SK-N-SH (cell line): Measurements from ENCODE around the gene MORC2. TPM values are rescaled to one million over a fixed set of nuclear protein-coding genes. Genes with fewer than 3 reads are reported as not detected.

Source experiments
- CTCF ChIA-PET: fragments of 300-600, 350-600 bp; formaldehyde crosslinking; extraction: SDS; loops from one replicate; lab custom pipeline; 2021; lab: Yijun Ruan, JAX
- POLR2A ChIA-PET: fragments of 350-600 bp; sonication (Branson Sonifier 250); formaldehyde crosslinking; extraction: SDS; loops from one replicate; lab custom pipeline; 2020; ENCODE audit warnings: antibody characterized with exemption, inconsistent platforms; lab: Yijun Ruan, JAX
- DNase-seq: peaks from one replicate; pipeline ENCODE4 v3.0.0; 2012
- H2AFZ ChIP-seq: fragments of 200-600 bp; sonication (generic); 2 replicates; pipeline ENCODE4 v1.8.1; 2016; ENCODE audit warnings: antibody characterized with exemption, mild to moderate bottlenecking, low read depth
- H3F3A ChIP-seq: fragments of 200-600 bp; sonication (generic); replicated peaks from 2 replicates; pipeline ENCODE3; 2016; ENCODE audit warnings: antibody characterized with exemption, mild to moderate bottlenecking; ENCODE audit not compliant: insufficient read depth
- H3K27ac ChIP-seq, 2 experiments: fragments of 200-500 bp in 1 of 2; fragments of 200-600 bp in 1 of 2; sonication (Bioruptor generic) in 1 of 2; sonication (generic), shearing (Covaris generic) in 1 of 2; 2 replicates each; pipeline versions ENCODE4 v1.5.1 to v1.6.1; 2014 to 2016; ENCODE audit warnings: low read depth in 2 of 2, inconsistent platforms in 1 of 2, low read length in 1 of 2, mild to moderate bottlenecking in 1 of 2, mixed read lengths in 1 of 2
- H3K27me3 ChIP-seq: fragments of 200-600 bp; sonication (generic), shearing (Covaris generic); 2 replicates; pipeline ENCODE4 v1.6.1; 2016; ENCODE audit warnings: mixed run types; ENCODE audit not compliant: insufficient read depth
- H3K36me3 ChIP-seq, 2 experiments: fragments of 200-500 bp in 1 of 2; fragments of 200-600 bp in 1 of 2; sonication (Bioruptor generic) in 1 of 2; sonication (generic) in 1 of 2; replicated peaks in 1 of 2; 2 replicates each; pipeline versions ENCODE3 to v1.5.1; 2014 to 2016; ENCODE audit warnings: low read length in 1 of 2, mild to moderate bottlenecking in 1 of 2; ENCODE audit not compliant: insufficient read depth in 2 of 2, control insufficient read depth in 1 of 2
- H3K4me1 ChIP-seq, 2 experiments: fragments of 200-500 bp in 1 of 2; fragments of 200-600 bp in 1 of 2; sonication (Bioruptor generic) in 1 of 2; sonication (generic), shearing (Covaris generic) in 1 of 2; 2 replicates each; pipeline versions ENCODE4 v1.5.1 to v1.6.1; 2014 to 2016; ENCODE audit warnings: low read depth in 1 of 2, low read length in 1 of 2, mixed run types in 1 of 2; ENCODE audit not compliant: insufficient read depth in 2 of 2, control insufficient read depth in 1 of 2
- H3K4me2 ChIP-seq: fragments of 200-600 bp; sonication (generic), shearing (Covaris generic); 2 replicates; pipeline ENCODE4 v1.6.1; 2017; ENCODE audit warnings: mixed run types
- H3K4me3 ChIP-seq, 2 experiments: fragments of 200-500 bp in 1 of 2; fragments of 200-600 bp in 1 of 2; sonication (Bioruptor generic) in 1 of 2; sonication (generic), shearing (Covaris generic) in 1 of 2; 2 replicates each; pipeline versions ENCODE4 v1.5.1 to v1.8.1; 2014 to 2016; ENCODE audit warnings: low read depth in 2 of 2, inconsistent platforms in 1 of 2, low read length in 1 of 2, mild to moderate bottlenecking in 1 of 2, mixed read lengths in 1 of 2, moderate library complexity in 1 of 2
- H3K79me2 ChIP-seq: fragments of 200-600 bp; sonication (generic); 2 replicates; pipeline ENCODE4 v1.8.1; 2017; ENCODE audit warnings: mild to moderate bottlenecking; ENCODE audit not compliant: insufficient read depth
- H3K9ac ChIP-seq: fragments of 200-600 bp; sonication (generic); 2 replicates; pipeline ENCODE4 v1.6.1; 2017; ENCODE audit warnings: mixed run types
- H3K9me2 ChIP-seq: fragments of 200-600 bp; sonication (generic); 2 replicates; pipeline ENCODE4 v1.6.1; 2017; ENCODE audit warnings: mixed run types
- H3K9me3 ChIP-seq: fragments of 200-600 bp; sonication (generic); 2 replicates; pipeline ENCODE4 v1.6.1; 2017; ENCODE audit warnings: mixed run types, mild to moderate bottlenecking, moderate library complexity
- H4K20me1 ChIP-seq: fragments of 200-600 bp; sonication (generic); 2 replicates; pipeline ENCODE4 v1.6.1; 2017; ENCODE audit warnings: mild to moderate bottlenecking, mixed run types; ENCODE audit not compliant: insufficient read depth
- ELF1 ChIP-seq: IDR thresholded peaks from 2 replicates; pipeline ENCODE4 v1.4.0; 2012
- EP300 ChIP-seq, 2 experiments: IDR thresholded peaks; 2 replicates each; pipeline versions ENCODE4 v1.4.0 to v1.6.1; 2012; ENCODE audit warnings: borderline replicate concordance in 1 of 2, low read depth in 1 of 2, low read length in 1 of 2
- FOXJ3 ChIP-seq: sonication (generic); formaldehyde crosslinking; IDR thresholded peaks from 2 replicates; pipeline ENCODE4 v1.5.1; 2020; ENCODE audit warnings: mild to moderate bottlenecking, missing genetic modification reagents
- GATA2 ChIP-seq: sonication (generic); formaldehyde crosslinking; IDR thresholded peaks from 2 replicates; pipeline ENCODE4 v1.5.0; 2020; ENCODE audit warnings: mild to moderate bottlenecking, missing genetic modification reagents
- JUND ChIP-seq: IDR thresholded peaks from 2 replicates; pipeline ENCODE4 v1.4.0; 2012
- MXI1 ChIP-seq: IDR thresholded peaks from 2 replicates; pipeline ENCODE4 v1.6.1; 2012; ENCODE audit warnings: mild to moderate bottlenecking, low read depth, low read length, improper control_type of control experiment
- NRF1 ChIP-seq: IDR thresholded peaks from 2 replicates; pipeline ENCODE4 v1.6.1; 2012; ENCODE audit warnings: low read depth, mild to moderate bottlenecking, low read length
- RXRA ChIP-seq: IDR thresholded peaks from 2 replicates; pipeline ENCODE4 v1.4.0; 2012; ENCODE audit warnings: low read depth, mild to moderate bottlenecking, borderline replicate concordance
- SIN3A ChIP-seq: IDR thresholded peaks from 2 replicates; pipeline ENCODE4 v1.6.1; 2012; ENCODE audit warnings: low read depth, mild to moderate bottlenecking, low read length, moderate library complexity, borderline replicate concordance
- SMC3 ChIP-seq: IDR thresholded peaks from 2 replicates; pipeline ENCODE4 v1.6.1; 2012; ENCODE audit warnings: low read depth, low read length, improper control_type of control experiment
- TAF1 ChIP-seq: IDR thresholded peaks from 2 replicates; pipeline ENCODE4 v1.6.1; 2012; ENCODE audit warnings: low read depth, mild to moderate bottlenecking, low read length, moderate library complexity, borderline replicate concordance
- TCF12 ChIP-seq: IDR thresholded peaks from 2 replicates; pipeline ENCODE4 v1.4.0; 2012
- TEAD4 ChIP-seq: IDR thresholded peaks from 2 replicates; pipeline ENCODE4 v1.4.0; 2012; ENCODE audit warnings: mild to moderate bottlenecking, borderline replicate concordance; ENCODE audit not compliant: insufficient read depth
- YY1 ChIP-seq: IDR thresholded peaks from 2 replicates; pipeline ENCODE4 v1.4.0; 2012; ENCODE audit warnings: low read depth, mild to moderate bottlenecking
- WGBS: methylation state at CpG from one replicate; pipeline ENCODE4 v1.1.6; 2017; ENCODE audit warnings: low lambda C conversion rate; 5-methylcytosine and 5-hydroxymethylcytosine counted together
- polyA plus RNA-seq, 3 experiments: library from polyadenylated mRNA; depleted of rRNA; stranded (reverse); fragments of >200 nt; gene quantifications; 2 replicates each; pipeline ENCODE4 v1.2.3, GENCODE V29; 2012
- TF ChIP-seq, protein P1 (sequence below): IDR thresholded peaks from 2 replicates; pipeline ENCODE4 v1.4.0; 2012; ENCODE audit warnings: low read depth, borderline replicate concordance
- TF ChIP-seq, protein P2 (sequence below): fragments of 200-600 bp; sonication (generic); IDR thresholded peaks from 2 replicates; pipeline ENCODE4 v1.6.1; 2017; ENCODE audit warnings: antibody characterized with exemption, mild to moderate bottlenecking, moderate library complexity
- TF ChIP-seq, protein P3 (sequence below): fragments of 150-350 bp; IDR thresholded peaks from 2 replicates; pipeline ENCODE4 v1.6.1; 2016; ENCODE audit warnings: mild to moderate bottlenecking, low read depth, low read length
- TF ChIP-seq, protein P4 (sequence below): IDR thresholded peaks from 2 replicates; pipeline ENCODE4; 2012

MORC2 gene
- polyA plus RNA-seq, 1 of the 3 experiments (the other 2 are of a cell fraction) = 8.3 TPM

DNA sequence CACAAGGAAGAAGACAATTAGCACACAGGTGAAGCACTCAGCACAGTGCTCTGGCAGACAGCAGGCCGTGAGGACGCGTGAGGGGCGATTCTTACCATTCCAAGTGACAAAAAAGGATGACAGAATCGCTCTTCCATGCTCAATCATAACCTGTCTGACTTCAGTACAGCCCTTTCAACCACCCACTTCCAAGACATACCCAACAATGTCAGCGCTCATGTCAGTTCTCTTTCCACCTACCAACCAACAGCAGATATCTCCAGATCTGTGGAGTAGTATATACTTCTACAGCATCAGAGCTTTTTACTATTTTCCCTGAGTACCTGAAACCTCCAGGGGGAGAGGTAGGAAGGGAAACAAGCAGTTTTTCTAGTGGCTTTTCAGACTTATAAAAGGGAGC, 40.2 kb downstream of the MORC2 start (continued):
- no peak for TF ChIP-seq NRF1
- TF ChIP-seq, all 33 proteins: peak for 0

DNA sequence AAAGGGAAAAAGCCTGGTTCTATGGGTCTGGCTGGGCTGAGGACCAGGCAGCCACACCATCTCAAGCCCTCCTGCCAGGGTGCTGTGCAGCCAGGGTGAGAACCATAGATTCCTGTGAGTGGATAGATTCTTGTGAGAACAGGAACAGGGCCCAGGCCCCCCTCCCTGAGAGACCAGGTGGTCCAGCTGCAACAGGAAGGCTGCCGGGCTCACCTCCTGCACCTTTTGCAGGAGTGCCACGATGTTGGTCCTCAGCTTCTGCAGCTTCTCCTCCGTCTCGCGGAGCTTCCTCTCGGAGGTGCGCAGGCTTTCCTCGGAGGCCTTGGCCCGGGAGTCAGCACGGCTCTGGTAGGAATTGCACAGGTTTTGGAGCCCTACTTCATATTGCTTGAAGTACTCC, 40.8 kb downstream of the MORC2 start:
- no peaks in the 10 kb centered on the region for H3K4me1 ChIP-seq
- CTCF ChIA-PET = interaction anchor here (0.6 kb wide), 1 partner anchor 1351 kb away, joined by 3 read pairs; no protein-coding TSS in a partner anchor
- no peaks in the 10 kb centered on the region for H4K20me1 ChIP-seq
- H3K27me3 ChIP-seq = no peaks in the 10 kb centered on the region
- TF ChIP-seq TAF1 (no peak), SMC3 (no peak), ELF1 (no peak)
- TF ChIP-seq, protein P1, sequence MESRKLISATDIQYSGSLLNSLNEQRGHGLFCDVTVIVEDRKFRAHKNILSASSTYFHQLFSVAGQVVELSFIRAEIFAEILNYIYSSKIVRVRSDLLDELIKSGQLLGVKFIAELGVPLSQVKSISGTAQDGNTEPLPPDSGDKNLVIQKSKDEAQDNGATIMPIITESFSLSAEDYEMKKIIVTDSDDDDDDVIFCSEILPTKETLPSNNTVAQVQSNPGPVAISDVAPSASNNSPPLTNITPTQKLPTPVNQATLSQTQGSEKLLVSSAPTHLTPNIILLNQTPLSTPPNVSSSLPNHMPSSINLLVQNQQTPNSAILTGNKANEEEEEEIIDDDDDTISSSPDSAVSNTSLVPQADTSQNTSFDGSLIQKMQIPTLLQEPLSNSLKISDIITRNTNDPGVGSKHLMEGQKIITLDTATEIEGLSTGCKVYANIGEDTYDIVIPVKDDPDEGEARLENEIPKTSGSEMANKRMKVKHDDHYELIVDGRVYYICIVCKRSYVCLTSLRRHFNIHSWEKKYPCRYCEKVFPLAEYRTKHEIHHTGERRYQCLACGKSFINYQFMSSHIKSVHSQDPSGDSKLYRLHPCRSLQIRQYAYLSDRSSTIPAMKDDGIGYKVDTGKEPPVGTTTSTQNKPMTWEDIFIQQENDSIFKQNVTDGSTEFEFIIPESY = no peak
- TF ChIP-seq, protein P2, sequence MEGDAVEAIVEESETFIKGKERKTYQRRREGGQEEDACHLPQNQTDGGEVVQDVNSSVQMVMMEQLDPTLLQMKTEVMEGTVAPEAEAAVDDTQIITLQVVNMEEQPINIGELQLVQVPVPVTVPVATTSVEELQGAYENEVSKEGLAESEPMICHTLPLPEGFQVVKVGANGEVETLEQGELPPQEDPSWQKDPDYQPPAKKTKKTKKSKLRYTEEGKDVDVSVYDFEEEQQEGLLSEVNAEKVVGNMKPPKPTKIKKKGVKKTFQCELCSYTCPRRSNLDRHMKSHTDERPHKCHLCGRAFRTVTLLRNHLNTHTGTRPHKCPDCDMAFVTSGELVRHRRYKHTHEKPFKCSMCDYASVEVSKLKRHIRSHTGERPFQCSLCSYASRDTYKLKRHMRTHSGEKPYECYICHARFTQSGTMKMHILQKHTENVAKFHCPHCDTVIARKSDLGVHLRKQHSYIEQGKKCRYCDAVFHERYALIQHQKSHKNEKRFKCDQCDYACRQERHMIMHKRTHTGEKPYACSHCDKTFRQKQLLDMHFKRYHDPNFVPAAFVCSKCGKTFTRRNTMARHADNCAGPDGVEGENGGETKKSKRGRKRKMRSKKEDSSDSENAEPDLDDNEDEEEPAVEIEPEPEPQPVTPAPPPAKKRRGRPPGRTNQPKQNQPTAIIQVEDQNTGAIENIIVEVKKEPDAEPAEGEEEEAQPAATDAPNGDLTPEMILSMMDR = no peak
- TF ChIP-seq, protein P3, sequence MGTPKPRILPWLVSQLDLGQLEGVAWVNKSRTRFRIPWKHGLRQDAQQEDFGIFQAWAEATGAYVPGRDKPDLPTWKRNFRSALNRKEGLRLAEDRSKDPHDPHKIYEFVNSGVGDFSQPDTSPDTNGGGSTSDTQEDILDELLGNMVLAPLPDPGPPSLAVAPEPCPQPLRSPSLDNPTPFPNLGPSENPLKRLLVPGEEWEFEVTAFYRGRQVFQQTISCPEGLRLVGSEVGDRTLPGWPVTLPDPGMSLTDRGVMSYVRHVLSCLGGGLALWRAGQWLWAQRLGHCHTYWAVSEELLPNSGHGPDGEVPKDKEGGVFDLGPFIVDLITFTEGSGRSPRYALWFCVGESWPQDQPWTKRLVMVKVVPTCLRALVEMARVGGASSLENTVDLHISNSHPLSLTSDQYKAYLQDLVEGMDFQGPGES = no peak
- no peak overlapping the region for H3K4me2 ChIP-seq
- H3K9me2 ChIP-seq = no peaks in the 10 kb centered on the region
- no peaks in the 10 kb centered on the region for H3K9me3 ChIP-seq
- POLR2A ChIA-PET = no interaction called here
- no peak overlapping the region for H3K4me3 ChIP-seq
- no peak overlapping the region for H3K9ac ChIP-seq
- WGBS = 93% methylated on average over 6 of the region's 10 CpGs
- DNase-seq = no peak
- H3K79me2 ChIP-seq = no peaks in the 10 kb centered on the region
- no peak overlapping the region for H2AFZ ChIP-seq
- H3F3A ChIP-seq = no peaks in the 10 kb centered on the region
- H3K36me3 ChIP-seq = peaks cover 15 to 54% of the 10 kb centered on the region in 2 experiments
- H3K27ac ChIP-seq = no peak overlapping the region

DNA sequence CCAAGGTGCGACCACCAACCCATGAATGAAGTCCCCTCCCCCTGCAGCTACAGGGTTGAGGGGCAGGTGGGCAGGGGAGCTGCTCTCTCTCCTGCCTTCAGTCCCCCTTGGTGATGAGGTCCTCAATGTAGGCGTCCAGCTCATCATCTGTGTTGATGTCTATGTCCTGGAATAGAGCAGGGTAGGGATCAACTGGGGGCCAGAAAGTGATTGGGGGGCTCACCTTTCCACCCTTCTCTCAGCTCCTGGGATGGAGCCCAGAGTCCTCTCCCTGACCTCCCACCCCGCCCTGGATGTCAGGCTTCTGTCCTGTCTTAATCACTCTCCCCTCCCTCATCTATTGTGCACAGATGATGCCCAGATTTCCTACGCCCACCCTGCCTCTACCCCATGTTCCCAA, 41.9 kb downstream of the MORC2 start:
- Histone ChIP-seq H3K4me1 (peaks cover 0 to 5% of the 10 kb centered on the region in 2 experiments; a peak in 1 of 4 replicates), H4K20me1 (no peaks in the 10 kb centered on the region), H3K27me3 (no peaks in the 10 kb centered on the region), H3K9me2 (no peaks in the 10 kb centered on the region), H3K79me2 (no peaks in the 10 kb centered on the region), H3K4me2 (no peak overlapping the region), H3K9ac (no peak overlapping the region), H3K36me3 (peaks cover 15 to 43% of the 10 kb centered on the region in 2 experiments), H3K27ac (no peak overlapping the region), H2AFZ (no peak overlapping the region), H3F3A (no peaks in the 10 kb centered on the region), H3K9me3 (no peaks in the 10 kb centered on the region), H3K4me3 (no peak overlapping the region)
- DNase-seq = no peak
- POLR2A ChIA-PET = no interaction called here
- CTCF ChIA-PET = interaction anchor here (0.7 kb wide), 1 partner anchor 163 kb away, joined by 3 read pairs; no protein-coding TSS in a partner anchor
- 96% methylated on average over 3 of the region's 4 CpGs for WGBS
- no peak for TF ChIP-seq RXRA
- TF ChIP-seq TEAD4 = no peak
- no peak for TF ChIP-seq GATA2 (CRISPR knock-in tag)
- no peak for TF ChIP-seq YY1
- TF ChIP-seq JUND = no peak
- TF ChIP-seq, protein P4, sequence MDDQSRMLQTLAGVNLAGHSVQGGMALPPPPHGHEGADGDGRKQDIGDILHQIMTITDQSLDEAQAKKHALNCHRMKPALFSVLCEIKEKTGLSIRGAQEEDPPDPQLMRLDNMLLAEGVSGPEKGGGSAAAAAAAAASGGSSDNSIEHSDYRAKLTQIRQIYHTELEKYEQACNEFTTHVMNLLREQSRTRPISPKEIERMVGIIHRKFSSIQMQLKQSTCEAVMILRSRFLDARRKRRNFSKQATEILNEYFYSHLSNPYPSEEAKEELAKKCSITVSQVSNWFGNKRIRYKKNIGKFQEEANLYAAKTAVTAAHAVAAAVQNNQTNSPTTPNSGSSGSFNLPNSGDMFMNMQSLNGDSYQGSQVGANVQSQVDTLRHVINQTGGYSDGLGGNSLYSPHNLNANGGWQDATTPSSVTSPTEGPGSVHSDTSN = no peak
- no peak for TF ChIP-seq NRF1
- no peak for TF ChIP-seq TAF1
- no peak for TF ChIP-seq ELF1
- TF ChIP-seq SIN3A = no peak
- no peak for TF ChIP-seq TCF12
- TF ChIP-seq FOXJ3 = no peak
- TF ChIP-seq MXI1 = no peak
- no peak for TF ChIP-seq EP300 (IDR thresholded peaks at IDR 0.05; ENCODE audit: borderline replicate concordance in 1 of 2, low read depth in 1 of 2, low read length in 1 of 2)
- TF ChIP-seq, protein P3 = no peak
